HEK293 (cell line): ENCODE measurements around the gene TSHZ2.

Experiments used
- CTCF ChIP-seq: fragments of 450-650 bp; formaldehyde crosslinking; IDR thresholded peaks from 2 replicates; pipeline ENCODE4 v1.5.1; 2016; ENCODE audit warnings: missing biosample characterization, missing genetic modification characterization
- KLF10 ChIP-seq: fragments of 450-650 bp; IDR thresholded peaks from 2 replicates; pipeline ENCODE4 v1.5.1; 2018; ENCODE audit warnings: missing biosample characterization, mild to moderate bottlenecking, missing genetic modification characterization
- PBX3 ChIP-seq: sonication (generic); formaldehyde crosslinking; IDR thresholded peaks from 2 replicates; pipeline ENCODE4 v1.8.1; 2022; ENCODE audit warnings: mild to moderate bottlenecking, moderate library complexity, missing genetic modification reagents
- REST ChIP-seq: fragments of 450-650 bp; formaldehyde crosslinking; IDR thresholded peaks from 2 replicates; pipeline ENCODE4 v1.5.1; 2016; ENCODE audit warnings: missing biosample characterization, missing genetic modification characterization
- TCF7L2 ChIP-seq: IDR thresholded peaks from 2 replicates; pipeline ENCODE4 v1.6.1; 2011; ENCODE audit warnings: low read depth, mild to moderate bottlenecking, inconsistent platforms, low read length, moderate library complexity, borderline replicate concordance
- YY2 ChIP-seq: fragments of 450-650 bp; formaldehyde crosslinking; IDR thresholded peaks from 2 replicates; pipeline ENCODE4 v1.5.1; 2016; ENCODE audit warnings: missing biosample characterization, missing genetic modification characterization
- ZBTB6 ChIP-seq: fragments of 450-650 bp; formaldehyde crosslinking; IDR thresholded peaks from 2 replicates; pipeline ENCODE4 v1.5.1; 2017; ENCODE audit warnings: missing biosample characterization, missing genetic modification characterization
- ZNF274 ChIP-seq, 2 experiments: fragments of 200-500 bp in 1 of 2; fragments of 450-650 bp in 1 of 2; sonication (Bioruptor generic) in 1 of 2; formaldehyde crosslinking in 1 of 2; IDR thresholded peaks; 2 replicates each; pipeline versions ENCODE4 v1.5.1 to v1.6.1; 2014 to 2016; ENCODE audit warnings: borderline replicate concordance in 1 of 2, inconsistent platforms in 1 of 2, low read length in 1 of 2, missing biosample characterization in 1 of 2, missing genetic modification characterization in 1 of 2
- ZNF514 ChIP-seq: fragments of 450-650 bp; formaldehyde crosslinking; IDR thresholded peaks from 2 replicates; pipeline ENCODE4 v1.5.1; 2016; ENCODE audit warnings: missing biosample characterization, missing genetic modification characterization
- ZNF544 ChIP-seq: fragments of 450-650 bp; formaldehyde crosslinking; IDR thresholded peaks from 2 replicates; pipeline ENCODE4 v1.5.0; 2017; ENCODE audit warnings: missing biosample characterization, missing genetic modification characterization
- ZNF624 ChIP-seq: fragments of 450-650 bp; formaldehyde crosslinking; IDR thresholded peaks from 2 replicates; pipeline ENCODE4 v1.5.1; 2017; ENCODE audit warnings: missing biosample characterization, missing genetic modification characterization
- ZNF747 ChIP-seq: fragments of 450-650 bp; formaldehyde crosslinking; IDR thresholded peaks from 2 replicates; pipeline ENCODE4 v1.5.1; 2016; ENCODE audit warnings: missing biosample characterization, missing genetic modification characterization
- TF ChIP-seq, protein P1 (sequence below): fragments of 450-650 bp; formaldehyde crosslinking; IDR thresholded peaks from 2 replicates; pipeline ENCODE4 v1.5.1; 2016; ENCODE audit warnings: missing biosample characterization, missing genetic modification characterization
- TF ChIP-seq, protein P2 (sequence below): fragments of 450-650 bp; formaldehyde crosslinking; optimal IDR thresholded peaks from 2 replicates; pipeline ENCODE3; 2016; ENCODE audit warnings: missing biosample characterization, mild to moderate bottlenecking, missing genetic modification characterization

- TF ChIP-seq ZNF624 (tag by site-specific recombination) = no peak
- no peak for TF ChIP-seq PBX3
- TF ChIP-seq REST (tag by site-specific recombination) = no peak
- TF ChIP-seq, protein P1, sequence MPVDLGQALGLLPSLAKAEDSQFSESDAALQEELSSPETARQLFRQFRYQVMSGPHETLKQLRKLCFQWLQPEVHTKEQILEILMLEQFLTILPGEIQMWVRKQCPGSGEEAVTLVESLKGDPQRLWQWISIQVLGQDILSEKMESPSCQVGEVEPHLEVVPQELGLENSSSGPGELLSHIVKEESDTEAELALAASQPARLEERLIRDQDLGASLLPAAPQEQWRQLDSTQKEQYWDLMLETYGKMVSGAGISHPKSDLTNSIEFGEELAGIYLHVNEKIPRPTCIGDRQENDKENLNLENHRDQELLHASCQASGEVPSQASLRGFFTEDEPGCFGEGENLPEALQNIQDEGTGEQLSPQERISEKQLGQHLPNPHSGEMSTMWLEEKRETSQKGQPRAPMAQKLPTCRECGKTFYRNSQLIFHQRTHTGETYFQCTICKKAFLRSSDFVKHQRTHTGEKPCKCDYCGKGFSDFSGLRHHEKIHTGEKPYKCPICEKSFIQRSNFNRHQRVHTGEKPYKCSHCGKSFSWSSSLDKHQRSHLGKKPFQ = no peak
- no peak for TF ChIP-seq ZNF544
- TF ChIP-seq KLF10 = peak; percentile 69
- TF ChIP-seq ZNF514 (tag by site-specific recombination) = no peak
- TF ChIP-seq ZNF747 (tag by site-specific recombination) = no peak
- no peak for TF ChIP-seq ZNF274 (IDR thresholded peaks at IDR 0.05; ENCODE audit: low read length)
- no peak for TF ChIP-seq ZNF274 (tag by site-specific recombination; IDR thresholded peaks at IDR 0.05; ENCODE audit: borderline replicate concordance)
- no peak for TF ChIP-seq CTCF
- TF ChIP-seq, protein P2, sequence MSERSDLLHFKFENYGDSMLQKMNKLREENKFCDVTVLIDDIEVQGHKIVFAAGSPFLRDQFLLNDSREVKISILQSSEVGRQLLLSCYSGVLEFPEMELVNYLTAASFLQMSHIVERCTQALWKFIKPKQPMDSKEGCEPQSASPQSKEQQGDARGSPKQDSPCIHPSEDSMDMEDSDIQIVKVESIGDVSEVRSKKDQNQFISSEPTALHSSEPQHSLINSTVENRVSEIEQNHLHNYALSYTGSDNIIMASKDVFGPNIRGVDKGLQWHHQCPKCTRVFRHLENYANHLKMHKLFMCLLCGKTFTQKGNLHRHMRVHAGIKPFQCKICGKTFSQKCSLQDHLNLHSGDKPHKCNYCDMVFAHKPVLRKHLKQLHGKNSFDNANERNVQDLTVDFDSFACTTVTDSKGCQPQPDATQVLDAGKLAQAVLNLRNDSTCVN = no peak
- no peak for TF ChIP-seq TCF7L2
- no peak for TF ChIP-seq ZBTB6 (tag by site-specific recombination)
- TF ChIP-seq YY2 = no peak
These were observed 152.6 kb downstream of the TSHZ2 start for GRCh38 chr20:53124803-53125202.
